Activated naive CD4-positive, alpha-beta T cell treated with anti-CD3 and anti-CD28 coated beads for 36 hours (primary cell): ENCODE data around the gene PWWP2B. TPM values are rescaled to one million over a fixed set of nuclear protein-coding genes. Genes with fewer than 3 reads are reported as not detected.
"Not testable (repeated sequence)": the region's sequence is repeated elsewhere in the genome, so short reads cannot be mapped to it uniquely, and the experiment has no call there.

Experiments
- CTCF ChIA-PET: fragments of 350-600 bp; sonication (Branson Sonifier 250); formaldehyde crosslinking; loops from one replicate; lab custom pipeline; 2021; ENCODE audit warnings: antibody characterized with exemption; lab: Charles Lee
- DNase-seq: peaks from one replicate; pipeline ENCODE4 v3.0.0-alpha.2; 2020
- H3K27ac Mint-ChIP-seq: one replicate; pipeline ENCODE4 v1.8.0; 2021; ENCODE audit warnings: mild to moderate bottlenecking, mixed read lengths
- H3K27me3 Mint-ChIP-seq: one replicate; pipeline ENCODE4 v1.8.0; 2021; ENCODE audit warnings: low read depth, mixed read lengths
- H3K36me3 Mint-ChIP-seq: one replicate; pipeline ENCODE4 v1.8.0; 2021; ENCODE audit warnings: low read depth, mixed read lengths
- H3K4me1 Mint-ChIP-seq: one replicate; pipeline ENCODE4 v1.8.0; 2021; ENCODE audit warnings: low read depth, mixed read lengths
- H3K4me3 Mint-ChIP-seq: one replicate; pipeline ENCODE4 v1.8.0; 2021; ENCODE audit warnings: mild to moderate bottlenecking, moderate library complexity, mixed read lengths
- H3K9me3 Mint-ChIP-seq: one replicate; pipeline ENCODE4 v1.8.0; 2021; ENCODE audit warnings: mixed read lengths
- intact Hi-C: fragments of 100-400 bp; cut with micrococcal nuclease; formaldehyde crosslinking; loops from one replicate; pipeline ENCODE4 v1.15.1; 2023
- total RNA-seq, 2 experiments: library from RNA; stranded (reverse); gene quantifications; one replicate each; pipeline ENCODE4 v1.2.3, GENCODE V29; 2021

PWWP2B gene
- total RNA-seq, 2 experiments from 2014 or later, result 1.5 to 2.2 TPM

DNA sequence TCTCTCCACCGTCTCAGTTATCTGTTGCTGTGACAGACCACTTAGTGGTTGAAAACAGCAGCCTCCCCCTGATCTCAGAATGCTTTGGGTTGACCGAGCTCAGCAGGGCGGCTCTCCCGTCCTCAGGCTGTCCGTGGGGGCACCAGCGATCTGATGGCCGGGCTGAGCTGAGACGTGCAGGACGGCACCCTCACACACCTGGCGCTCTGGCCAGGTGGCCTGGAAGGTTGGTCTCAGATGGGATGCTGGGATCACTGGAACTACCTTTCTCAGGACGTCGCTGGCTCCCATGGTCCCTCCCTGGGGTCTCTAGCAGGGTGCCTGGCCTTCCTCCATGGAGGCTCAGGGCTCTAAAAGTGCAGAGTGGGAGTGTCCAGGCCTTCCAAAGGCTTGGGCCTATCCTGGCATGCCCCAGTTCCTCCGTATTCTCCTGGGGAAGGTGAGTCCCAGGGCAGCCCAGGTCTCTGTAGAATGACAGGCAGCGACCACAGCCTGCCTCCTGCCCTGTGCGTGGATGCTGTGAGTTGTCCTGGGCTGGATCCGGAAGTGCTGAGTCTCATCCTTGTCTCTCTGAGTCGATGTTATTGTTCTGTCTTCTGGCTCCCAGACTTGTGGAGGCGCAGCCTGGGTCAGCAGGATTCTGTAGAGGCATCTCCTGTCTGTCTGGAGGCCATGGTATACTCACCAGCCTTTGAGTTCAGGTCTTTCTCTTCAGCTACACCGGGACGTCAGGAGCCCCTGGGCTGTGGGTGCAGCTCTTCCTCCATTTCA lies 12.2 kb upstream of the PWWP2B start:
- Mint-ChIP-seq H3K4me3 (no peak overlapping the region), H3K27ac (no peak overlapping the region)

DNA sequence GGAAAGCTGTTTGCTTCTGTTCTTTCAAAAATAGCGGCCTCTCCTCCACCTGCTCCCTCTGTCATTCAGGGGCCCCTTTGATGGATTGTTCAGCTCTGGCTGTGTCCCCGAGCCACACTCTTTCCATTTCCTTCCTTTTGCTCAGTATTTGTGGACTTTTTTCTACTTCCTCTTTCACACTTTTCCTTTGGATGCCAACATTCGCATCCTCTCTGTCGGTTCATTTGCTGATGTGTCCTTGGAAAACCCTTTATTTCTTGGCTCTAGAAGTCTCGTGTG lies 11.7 kb upstream of the PWWP2B start:
- Mint-ChIP-seq H3K9me3 (no peaks in the 10 kb centered on the region), H3K36me3 (no peaks in the 10 kb centered on the region), H3K27ac (no peak overlapping the region), H3K27me3 (no peaks in the 10 kb centered on the region), H3K4me3 (no peak overlapping the region), H3K4me1 (peaks cover 7% of the 10 kb centered on the region)
- no peak for DNase-seq
- CTCF ChIA-PET, result no interaction called here
- intact Hi-C loops, result loop anchor here (10.0 kb wide), 1 partner anchor 249 kb away; no protein-coding TSS in a partner anchor

More for the DNA sequence above, 12.2 kb upstream of the PWWP2B start:
- Mint-ChIP-seq H3K27me3 (no peaks in the 10 kb centered on the region), H3K4me1 (peaks cover 7% of the 10 kb centered on the region), H3K36me3 (no peaks in the 10 kb centered on the region), H3K9me3 (no peaks in the 10 kb centered on the region)
- no peak for DNase-seq
- CTCF ChIA-PET, result interaction anchor here (0.5 kb wide), 1 partner anchor 187 kb away, joined by 3 read pairs; no protein-coding TSS in a partner anchor
- intact Hi-C loops, result loop anchor here (10.0 kb wide), 1 partner anchor 250 kb away; no protein-coding TSS in a partner anchor

DNA sequence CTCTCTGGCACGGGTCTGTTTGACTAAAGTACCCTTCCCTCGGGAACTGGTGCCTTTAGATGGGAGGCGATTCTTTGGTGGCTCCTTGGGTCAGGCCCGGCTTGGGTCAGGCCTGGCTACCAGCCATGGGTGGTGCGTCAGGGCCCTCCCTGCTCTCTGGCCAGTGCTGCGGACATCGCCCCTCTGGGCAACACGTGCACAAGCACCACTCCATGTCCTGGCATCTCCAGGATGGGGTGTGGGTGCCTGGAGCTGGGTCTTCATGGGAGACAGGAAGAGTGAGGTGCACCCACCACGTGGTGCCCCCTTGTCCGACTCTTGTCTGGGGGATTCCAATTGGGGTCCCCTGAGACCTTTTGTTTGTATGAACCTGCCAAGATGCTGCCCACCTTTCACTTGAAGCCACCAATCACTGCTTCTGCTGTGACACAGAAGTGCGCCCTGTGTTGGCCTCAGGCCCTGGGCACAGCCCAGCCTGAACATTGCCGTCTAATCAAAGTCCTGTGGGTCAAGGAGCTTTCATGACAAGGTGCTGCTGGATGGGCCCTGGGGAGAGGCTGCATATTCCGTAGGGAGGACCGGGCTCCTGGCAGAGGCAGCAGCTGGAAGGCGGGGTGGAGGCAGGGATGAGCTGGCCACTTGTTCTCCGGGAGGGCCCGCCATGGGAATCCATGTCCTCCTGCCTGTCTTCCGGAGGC lies 11.1 kb upstream of the PWWP2B start:
- H3K27ac Mint-ChIP-seq, result no peak overlapping the region
- no peaks in the 10 kb centered on the region for H3K27me3 Mint-ChIP-seq
- H3K4me1 Mint-ChIP-seq, result peaks cover 7% of the 10 kb centered on the region
- no peak overlapping the region for H3K4me3 Mint-ChIP-seq
- no peaks in the 10 kb centered on the region for H3K9me3 Mint-ChIP-seq
- intact Hi-C loops, result loop anchor here (10.0 kb wide), 1 partner anchor 249 kb away; no protein-coding TSS in a partner anchor
- DNase-seq, result no peak
- no peaks in the 10 kb centered on the region for H3K36me3 Mint-ChIP-seq
- CTCF ChIA-PET, result interaction anchor here (1.0 kb wide), 1 partner anchor 68 kb away, joined by 3 read pairs; no protein-coding TSS in a partner anchor

DNA sequence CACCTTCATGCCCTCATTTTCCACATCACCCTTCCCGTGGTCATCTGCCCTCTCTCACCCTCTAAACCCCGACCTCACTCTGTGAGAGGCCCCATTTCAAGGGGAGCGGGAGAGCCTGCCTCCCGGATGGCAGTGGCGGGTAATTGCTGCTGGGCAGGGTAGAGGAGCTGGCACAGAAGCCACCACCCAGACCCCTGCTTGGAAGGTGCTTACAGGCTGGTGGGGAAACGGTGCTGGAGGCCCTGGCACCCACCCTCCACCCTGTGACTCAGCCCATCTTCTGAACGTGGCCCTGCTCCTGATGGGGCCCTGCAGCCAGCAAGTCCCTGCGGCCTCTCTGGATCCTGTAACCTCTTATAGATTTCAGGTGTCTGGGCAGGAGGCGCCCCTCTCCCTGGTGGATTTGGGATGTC lies 10.6 kb upstream of the PWWP2B start:
- H3K27me3 Mint-ChIP-seq, result no peaks in the 10 kb centered on the region
- peaks cover 7% of the 10 kb centered on the region for H3K4me1 Mint-ChIP-seq
- no peak for DNase-seq
- H3K9me3 Mint-ChIP-seq, result no peaks in the 10 kb centered on the region
- H3K4me3 Mint-ChIP-seq, result no peak overlapping the region
- CTCF ChIA-PET, result interaction anchor here (1.0 kb wide), 1 partner anchor 68 kb away, joined by 3 read pairs; no protein-coding TSS in a partner anchor
- H3K36me3 Mint-ChIP-seq, result no peaks in the 10 kb centered on the region
- H3K27ac Mint-ChIP-seq, result no peak overlapping the region
- intact Hi-C loops, result loop anchor here (10.0 kb wide), 1 partner anchor 248 kb away; no protein-coding TSS in a partner anchor

DNA sequence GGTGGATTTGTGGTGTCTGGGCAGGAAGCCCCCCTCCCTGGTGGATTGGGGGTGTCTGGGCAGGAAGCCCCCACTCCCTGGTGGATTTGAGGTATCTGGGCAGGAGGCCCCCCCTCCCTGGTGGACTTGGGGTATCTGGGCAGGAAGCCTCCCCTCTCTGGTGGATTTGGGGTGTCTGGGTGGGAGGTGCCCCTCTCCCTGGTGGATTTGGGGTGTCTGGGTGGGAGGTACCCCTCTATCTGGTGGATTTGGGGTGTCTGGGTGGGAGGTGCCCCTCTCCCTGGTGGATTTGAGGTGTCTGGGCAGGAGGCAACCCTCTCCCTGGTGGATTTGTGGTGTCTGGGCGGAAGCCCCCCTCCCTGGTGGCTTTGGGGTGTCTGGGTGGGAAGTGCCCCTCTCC lies 10.1 kb upstream of the PWWP2B start:
- CTCF ChIA-PET, DNase-seq, H3K9me3 Mint-ChIP-seq, H3K4me3 Mint-ChIP-seq, H3K36me3 Mint-ChIP-seq, H3K27ac Mint-ChIP-seq, H3K4me1 Mint-ChIP-seq, H3K27me3 Mint-ChIP-seq: not testable (repeated sequence)
- intact Hi-C loops, result loop anchor here (10.0 kb wide), 1 partner anchor 248 kb away; no protein-coding TSS in a partner anchor

- Mint-ChIP-seq H3K4me3 (no peak overlapping the region), H3K36me3 (no peaks in the 10 kb centered on the region), H3K27me3 (no peaks in the 10 kb centered on the region), H3K9me3 (peaks cover 7% of the 10 kb centered on the region), H3K27ac (peak overlapping the region; percentile 58), H3K4me1 (peaks cover 2% of the 10 kb centered on the region)
- peak; percentile 79 for DNase-seq
- intact Hi-C loops, result loop anchor here (1.0 to 10.0 kb wide), 3 partner anchors 60 to 247 kb away; no protein-coding TSS in a partner anchor
- CTCF ChIA-PET, result interaction anchor here (1.0 kb wide), 3 partner anchors 10 to 67 kb away, joined by 3 to 9 read pairs (median 3); no protein-coding TSS in a partner anchor
Measured at GRCh38 chr10:132387764-132388210, 9.2 kb upstream of the PWWP2B start.

GRCh38 chr10:132388891-132389432 lies 8.0 kb upstream of the PWWP2B start:
- H3K27ac Mint-ChIP-seq, result no peak overlapping the region
- no peak for DNase-seq
- CTCF ChIA-PET, result interaction anchor here (0.6 kb wide), 1 partner anchor 64 kb away, joined by 3 read pairs; no protein-coding TSS in a partner anchor
- H3K4me3 Mint-ChIP-seq, result no peak overlapping the region
- peaks cover 7% of the 10 kb centered on the region for H3K9me3 Mint-ChIP-seq
- H3K27me3 Mint-ChIP-seq, result no peaks in the 10 kb centered on the region
- intact Hi-C loops, result loop anchor here (1.0 to 10.0 kb wide), 3 partner anchors 58 to 246 kb away; no protein-coding TSS in a partner anchor
- no peaks in the 10 kb centered on the region for H3K36me3 Mint-ChIP-seq
- peaks cover 2% of the 10 kb centered on the region for H3K4me1 Mint-ChIP-seq

- Mint-ChIP-seq H3K9me3 (peaks cover 7% of the 10 kb centered on the region), H3K4me3 (no peak overlapping the region), H3K4me1 (peaks cover 2% of the 10 kb centered on the region), H3K36me3 (no peaks in the 10 kb centered on the region), H3K27me3 (no peaks in the 10 kb centered on the region), H3K27ac (no peak overlapping the region)
- CTCF ChIA-PET, result interaction anchor here (0.6 to 0.7 kb wide), 2 partner anchors 33 to 63 kb away, joined by 3 read pairs; no protein-coding TSS in a partner anchor
- intact Hi-C loops, result loop anchor here (10.0 kb wide), 1 partner anchor 245 kb away; no protein-coding TSS in a partner anchor
- no peak for DNase-seq
Measured at GRCh38 chr10:132389433-132390169, 7.4 kb upstream of the PWWP2B start.

DNA sequence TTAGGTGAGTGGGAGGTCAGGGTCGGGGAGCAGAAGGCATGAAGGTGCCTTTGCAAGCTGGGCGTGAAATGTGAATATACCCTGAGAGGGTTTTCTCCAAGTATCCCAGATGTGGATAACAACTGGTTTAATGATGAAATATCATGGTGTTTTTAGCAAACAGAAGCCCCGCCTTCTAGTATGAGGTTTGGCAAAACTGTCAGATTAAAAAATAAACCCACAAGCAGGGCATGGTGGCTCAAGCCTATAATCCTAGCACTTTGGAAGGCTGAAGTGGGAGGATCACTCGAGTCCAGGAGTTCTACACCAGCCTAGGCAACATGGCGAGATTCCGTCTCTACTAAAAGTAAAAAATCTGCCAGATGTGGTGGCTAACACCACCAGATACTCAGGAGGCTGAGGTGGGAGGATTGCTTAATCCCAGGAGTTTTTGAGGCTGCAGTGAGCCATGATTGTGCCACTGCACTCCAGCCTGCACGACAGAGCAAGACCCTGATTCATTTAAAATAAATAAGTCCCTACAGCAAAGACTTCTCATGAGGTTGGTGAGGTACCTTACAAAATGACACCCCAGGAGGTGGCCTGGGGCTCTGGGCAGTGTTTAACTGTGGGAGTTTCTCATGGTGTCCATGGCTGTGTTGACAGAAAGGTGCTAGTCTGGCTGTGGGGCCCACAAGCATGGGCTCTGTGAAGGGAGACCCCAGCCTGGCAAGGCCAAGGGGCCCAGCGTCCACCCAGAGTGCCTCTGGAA lies 6.7 kb upstream of the PWWP2B start:
- peaks cover 7% of the 10 kb centered on the region for H3K9me3 Mint-ChIP-seq
- peaks cover 4% of the 10 kb centered on the region for H3K4me1 Mint-ChIP-seq
- intact Hi-C loops, result no loop called here
- H3K4me3 Mint-ChIP-seq, result no peak overlapping the region
- DNase-seq, result no peak
- no peaks in the 10 kb centered on the region for H3K27me3 Mint-ChIP-seq
- CTCF ChIA-PET, result interaction anchor here (0.7 kb wide), 1 partner anchor 33 kb away, joined by 3 read pairs; no protein-coding TSS in a partner anchor
- H3K36me3 Mint-ChIP-seq, result no peaks in the 10 kb centered on the region
- H3K27ac Mint-ChIP-seq, result no peak overlapping the region

DNA sequence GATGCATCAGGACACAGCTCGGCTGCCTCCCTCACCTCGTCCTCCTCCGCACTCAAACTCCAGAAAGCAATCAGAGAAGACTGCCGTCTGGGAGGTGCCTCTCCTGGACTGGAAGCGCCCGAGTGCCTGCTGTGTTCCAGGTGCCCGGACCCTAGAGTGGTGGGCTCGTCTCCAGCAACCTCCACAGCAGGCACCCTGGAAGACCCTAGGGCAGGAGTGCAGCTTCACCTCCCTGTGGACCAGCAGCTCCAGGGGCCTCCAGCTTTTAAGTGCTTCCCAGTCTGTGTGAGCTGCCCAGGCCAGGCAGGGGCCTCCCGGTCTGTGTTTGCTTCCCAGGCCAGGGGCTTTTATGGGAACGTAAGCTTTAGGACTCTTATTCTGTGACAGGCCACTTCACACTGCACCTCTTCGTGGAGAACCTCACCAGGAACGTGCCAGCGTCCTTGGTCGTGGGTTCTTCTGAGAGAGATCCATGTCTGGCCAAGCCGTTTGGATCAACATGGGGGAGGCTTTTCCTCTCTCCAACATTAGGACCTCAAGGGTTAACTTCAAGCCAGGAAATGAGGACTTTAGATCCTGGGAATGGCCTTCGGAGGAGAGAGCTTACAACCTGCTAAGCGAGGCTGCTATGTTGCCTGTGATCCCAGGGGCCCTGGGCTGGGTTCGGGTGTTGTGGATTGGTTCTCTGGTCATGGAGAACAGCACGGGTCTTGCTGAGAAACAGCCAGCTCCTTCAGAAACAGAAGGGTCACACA lies 5.9 kb upstream of the PWWP2B start:
- intact Hi-C loops, result no loop called here
- H3K27ac Mint-ChIP-seq, result no peak overlapping the region
- peaks cover 7% of the 10 kb centered on the region for H3K9me3 Mint-ChIP-seq
- no peak for DNase-seq
- no peak overlapping the region for H3K4me3 Mint-ChIP-seq
- no peaks in the 10 kb centered on the region for H3K27me3 Mint-ChIP-seq
- no peaks in the 10 kb centered on the region for H3K36me3 Mint-ChIP-seq
- CTCF ChIA-PET, result no interaction called here
- H3K4me1 Mint-ChIP-seq, result peaks cover 4% of the 10 kb centered on the region

GRCh38 chr10:132391676-132392020 lies 5.4 kb upstream of the PWWP2B start:
- CTCF ChIA-PET, result no interaction called here
- no peak overlapping the region for H3K27ac Mint-ChIP-seq
- DNase-seq, result no peak
- H3K36me3 Mint-ChIP-seq, result no peaks in the 10 kb centered on the region
- no peak overlapping the region for H3K4me3 Mint-ChIP-seq
- peaks cover 7% of the 10 kb centered on the region for H3K9me3 Mint-ChIP-seq
- H3K27me3 Mint-ChIP-seq, result no peaks in the 10 kb centered on the region
- intact Hi-C loops, result no loop called here
- peaks cover 4% of the 10 kb centered on the region for H3K4me1 Mint-ChIP-seq
